Measurements from ENCODE around the gene ERI3.

The ERI3 gene, protein sequence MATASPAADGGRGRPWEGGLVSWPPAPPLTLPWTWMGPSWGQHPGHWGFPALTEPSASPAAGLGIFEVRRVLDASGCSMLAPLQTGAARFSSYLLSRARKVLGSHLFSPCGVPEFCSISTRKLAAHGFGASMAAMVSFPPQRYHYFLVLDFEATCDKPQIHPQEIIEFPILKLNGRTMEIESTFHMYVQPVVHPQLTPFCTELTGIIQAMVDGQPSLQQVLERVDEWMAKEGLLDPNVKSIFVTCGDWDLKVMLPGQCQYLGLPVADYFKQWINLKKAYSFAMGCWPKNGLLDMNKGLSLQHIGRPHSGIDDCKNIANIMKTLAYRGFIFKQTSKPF

DNA sequence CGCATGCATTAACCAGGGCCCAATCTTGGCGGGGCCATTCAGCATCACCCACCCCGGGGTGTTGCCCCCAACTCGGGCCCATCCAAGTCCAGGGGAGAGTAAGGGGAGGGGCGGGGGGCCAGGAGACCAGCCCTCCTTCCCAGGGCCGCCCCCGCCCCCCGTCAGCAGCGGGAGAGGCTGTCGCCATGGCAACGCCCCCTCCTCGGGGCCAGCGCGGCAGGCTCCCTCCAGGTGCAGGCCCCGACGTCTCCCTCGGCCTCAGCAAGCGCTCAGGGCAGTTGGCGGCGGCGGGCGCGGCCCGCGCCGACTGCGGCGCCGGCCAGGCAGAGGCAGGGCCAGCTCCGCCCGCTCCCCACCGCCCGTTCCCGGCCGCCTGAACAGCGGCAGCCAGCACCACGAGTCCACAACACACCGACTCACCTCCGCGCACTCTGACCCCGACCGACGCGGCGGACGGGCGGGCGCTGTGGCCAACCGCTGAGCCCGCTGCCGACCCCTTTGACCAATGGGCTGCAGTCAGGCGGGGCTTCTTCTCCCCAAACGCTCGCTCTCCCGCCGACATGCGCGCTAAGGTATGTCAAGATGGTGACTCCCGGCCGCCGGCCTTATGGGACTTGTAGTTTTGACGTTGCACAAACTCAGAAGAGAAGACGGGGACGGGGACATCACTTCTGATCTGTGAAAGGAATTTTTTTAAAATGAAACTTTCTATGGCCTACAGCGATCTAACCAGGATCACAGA lies at the start of gene ERI3:
TSS of gene ERI3 (minus strand) at position 418 of the 742 bp plus-strand sequence. CDS start at position 187, 231 bp downstream.
- peak; percentile 96 for DNase-seq

DNA sequence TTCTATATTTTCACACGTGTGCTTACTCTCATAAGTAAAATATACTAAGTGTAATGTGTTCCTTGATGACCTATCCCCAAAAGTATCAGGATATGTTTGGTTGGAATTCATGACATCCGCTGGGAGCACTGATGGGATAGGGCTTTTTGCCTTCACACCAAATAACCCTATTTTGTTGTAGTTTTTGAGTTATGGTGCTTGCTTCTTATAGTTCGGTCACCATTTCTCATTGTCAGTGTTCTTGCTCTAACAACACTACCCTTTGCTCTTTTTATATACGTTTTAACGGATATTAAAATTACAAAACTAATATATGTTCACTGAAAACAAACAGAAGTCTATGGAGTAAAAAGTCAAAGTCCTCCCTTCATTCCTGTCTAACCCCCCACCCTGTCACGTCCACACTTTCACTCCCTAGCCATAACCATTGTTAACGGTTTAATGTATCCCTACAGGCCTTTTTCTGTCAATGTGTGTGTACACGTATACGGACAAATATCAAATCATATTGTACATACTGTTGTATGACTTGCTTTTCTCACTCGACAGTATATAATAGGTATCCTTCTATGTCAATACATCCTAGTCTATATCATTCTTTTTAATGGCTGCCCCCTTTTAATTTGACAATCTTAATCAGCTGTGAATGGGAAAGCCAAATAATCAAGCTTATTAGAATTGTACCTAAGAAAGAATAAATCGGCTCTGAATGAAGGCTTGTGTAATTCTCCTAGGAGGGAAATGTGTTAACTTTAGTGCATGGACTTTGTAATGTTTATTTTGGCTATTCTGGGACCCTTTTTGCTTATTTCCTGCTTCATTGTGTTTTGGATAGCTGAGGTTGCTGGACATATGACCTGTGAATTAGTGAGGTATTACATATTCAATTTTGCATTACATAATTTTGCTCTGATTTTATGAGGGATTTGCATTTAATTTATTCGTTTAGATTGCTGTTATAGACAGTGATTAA lies 46.5 kb upstream of the ERI3 start:
- no peak for DNase-seq

DNA sequence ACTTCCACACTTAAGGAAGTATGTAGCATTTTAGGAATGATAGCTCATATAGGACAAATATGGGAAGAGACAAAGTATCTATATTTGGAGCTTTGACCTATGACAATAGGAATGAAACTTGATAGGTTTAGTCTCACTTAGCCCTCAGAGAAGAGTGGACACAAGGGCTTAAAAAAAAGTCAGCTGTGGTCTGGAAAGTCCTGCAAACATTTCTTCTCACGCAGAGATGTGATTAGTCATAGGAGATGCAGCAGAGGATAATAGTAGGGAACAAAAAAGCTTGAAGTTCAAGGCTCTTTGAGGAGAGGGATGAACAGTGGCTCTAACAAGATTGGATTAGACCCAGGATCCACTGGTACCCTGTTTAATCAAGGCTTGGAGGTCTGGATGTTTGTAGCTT lies 35.2 kb upstream of the ERI3 start:
- DNase-seq = no peak

DNA sequence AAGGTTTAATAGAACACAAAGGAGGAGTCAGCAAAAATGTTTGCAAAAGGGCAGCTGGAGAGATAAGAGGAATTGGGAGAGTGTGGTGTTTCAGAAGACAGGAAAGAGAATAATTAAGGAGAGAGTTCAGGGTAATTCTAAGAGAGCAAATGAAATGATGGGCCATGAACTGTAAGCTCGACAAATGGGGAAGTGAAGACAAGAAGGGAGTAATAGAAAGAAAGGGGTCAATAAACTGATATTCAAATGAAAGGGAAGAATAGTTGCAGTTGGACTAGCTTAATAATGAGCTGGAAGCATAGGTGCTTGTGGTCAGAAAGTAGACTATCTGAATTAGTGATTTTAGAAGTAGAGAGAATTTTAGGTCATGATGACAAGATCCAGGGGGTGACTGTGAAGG lies 34.4 kb upstream of the ERI3 start:
- no peak for DNase-seq

DNA sequence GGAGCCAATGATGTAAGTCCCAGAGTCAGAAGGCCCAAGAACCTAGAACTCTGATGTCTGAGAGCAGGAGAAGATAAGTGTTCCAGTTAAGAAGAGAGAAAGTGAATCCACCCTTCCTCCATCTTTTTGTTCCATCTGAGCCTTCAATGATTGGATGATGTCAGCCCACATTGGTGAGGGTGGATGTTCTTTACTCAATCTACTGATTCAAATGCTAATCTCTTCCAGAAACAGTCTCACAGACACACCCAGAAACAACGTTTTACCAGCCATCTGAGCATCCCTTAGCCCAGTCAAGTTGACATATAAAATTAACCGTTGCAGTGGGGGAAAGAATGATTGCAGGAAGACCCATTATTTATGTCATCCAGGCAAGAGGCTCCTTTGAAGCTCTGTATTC lies 33.5 kb upstream of the ERI3 start:
- DNase-seq = no peak

DNA sequence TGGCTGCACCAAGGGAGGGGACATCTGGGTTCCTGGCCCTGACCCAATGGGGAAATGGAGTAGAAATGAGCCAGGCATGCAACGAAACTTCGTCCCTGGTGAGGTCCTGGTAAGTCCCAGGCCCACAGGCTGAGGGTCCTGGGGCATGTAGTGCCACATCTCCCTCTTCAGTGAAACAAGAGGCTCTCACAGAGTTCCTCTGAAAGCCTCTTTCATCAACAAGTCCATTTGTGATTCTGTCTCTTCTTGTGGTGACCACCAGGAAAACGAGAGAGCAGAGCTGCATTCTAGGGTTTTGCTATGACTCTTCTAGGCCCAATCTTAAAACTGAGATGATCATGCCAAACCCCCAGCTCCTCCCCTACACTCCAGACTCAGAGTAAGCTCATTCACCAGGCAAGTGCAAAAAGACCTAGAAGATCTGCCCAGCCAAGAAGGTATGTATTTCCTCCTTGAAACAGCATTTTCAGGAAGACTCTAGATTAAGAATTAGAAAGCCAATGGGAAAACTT lies 25.7 kb upstream of the ERI3 start:
- no peak for DNase-seq

DNA sequence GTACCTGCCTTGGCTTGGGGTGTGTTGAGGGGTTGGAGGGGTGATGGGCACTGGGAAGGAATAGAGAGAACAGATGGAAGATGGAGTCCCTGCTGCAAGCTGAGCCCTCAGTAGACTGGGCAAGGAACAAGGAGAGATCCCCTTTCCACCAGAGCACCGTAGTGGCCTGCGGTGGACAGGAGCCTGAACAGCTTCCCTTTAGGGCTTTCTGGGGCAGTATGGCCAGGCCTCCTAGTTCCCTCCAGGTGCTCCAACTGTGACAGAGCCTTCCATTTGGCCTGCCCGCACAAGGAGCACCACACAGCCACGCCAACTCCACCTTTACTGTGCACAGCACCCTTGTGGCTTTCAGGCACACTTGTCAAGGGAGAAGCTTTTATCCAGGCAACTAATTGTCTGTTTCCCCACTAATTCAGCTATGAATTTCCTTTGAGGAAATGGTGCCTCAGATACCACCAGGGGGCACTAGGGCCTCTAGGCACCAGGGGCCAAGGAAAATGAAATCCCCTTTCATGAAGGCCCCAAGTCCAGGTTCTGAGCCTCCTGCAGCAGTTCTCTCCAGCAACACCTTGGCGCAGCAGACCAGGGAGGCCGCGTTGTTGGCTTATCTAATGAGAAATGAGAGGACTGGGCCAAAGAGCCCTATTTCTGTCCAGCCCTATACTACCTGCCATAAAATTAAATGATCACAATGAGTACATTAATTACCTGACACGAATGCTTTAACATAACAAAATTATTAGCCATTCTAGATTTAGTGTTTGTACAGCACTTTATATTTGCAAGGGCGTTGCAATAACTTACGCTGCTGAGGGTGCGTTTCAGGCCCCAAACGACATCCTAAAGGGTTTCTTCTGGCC lies 23.1 kb upstream of the ERI3 start:
- no peak for DNase-seq

DNA sequence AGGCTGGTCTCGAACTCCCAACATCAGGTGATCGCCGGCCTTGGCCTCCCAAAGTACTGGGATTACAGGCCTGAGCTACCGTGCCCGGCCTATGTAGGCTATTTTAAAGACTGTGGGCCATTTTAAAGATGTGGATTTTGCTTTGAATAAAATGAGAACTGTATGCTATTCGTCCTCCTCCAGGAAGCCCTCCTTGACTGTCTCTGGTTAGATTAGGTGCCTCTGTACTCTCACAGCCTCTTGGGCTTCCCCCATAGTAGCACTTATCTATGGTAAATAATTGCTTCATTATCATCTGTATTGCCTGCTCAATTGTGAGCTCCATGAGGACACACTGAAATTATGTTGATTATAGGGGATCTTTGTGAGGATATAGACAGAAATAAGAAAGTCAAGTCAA lies 20.5 kb upstream of the ERI3 start:
- no peak for DNase-seq

DNA sequence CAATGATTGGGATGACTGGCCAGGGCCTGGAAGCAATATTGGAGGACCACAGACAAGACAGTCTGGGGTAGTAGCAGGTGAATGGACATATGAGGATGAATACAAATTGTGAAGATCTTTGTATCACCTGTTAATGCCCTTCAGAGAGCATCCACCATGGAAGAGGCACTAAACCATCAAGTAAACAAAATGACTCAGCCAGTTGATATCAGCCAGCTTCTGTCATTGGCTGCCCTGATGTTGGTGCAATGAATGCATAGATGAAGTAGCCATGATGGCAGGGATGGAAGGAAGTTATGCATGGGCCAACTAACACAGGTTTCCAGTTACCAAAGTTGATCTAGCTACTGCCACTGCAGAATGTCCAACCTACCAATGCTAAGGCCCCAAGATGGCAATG lies 16.1 kb upstream of the ERI3 start:
- no peak for DNase-seq

DNA sequence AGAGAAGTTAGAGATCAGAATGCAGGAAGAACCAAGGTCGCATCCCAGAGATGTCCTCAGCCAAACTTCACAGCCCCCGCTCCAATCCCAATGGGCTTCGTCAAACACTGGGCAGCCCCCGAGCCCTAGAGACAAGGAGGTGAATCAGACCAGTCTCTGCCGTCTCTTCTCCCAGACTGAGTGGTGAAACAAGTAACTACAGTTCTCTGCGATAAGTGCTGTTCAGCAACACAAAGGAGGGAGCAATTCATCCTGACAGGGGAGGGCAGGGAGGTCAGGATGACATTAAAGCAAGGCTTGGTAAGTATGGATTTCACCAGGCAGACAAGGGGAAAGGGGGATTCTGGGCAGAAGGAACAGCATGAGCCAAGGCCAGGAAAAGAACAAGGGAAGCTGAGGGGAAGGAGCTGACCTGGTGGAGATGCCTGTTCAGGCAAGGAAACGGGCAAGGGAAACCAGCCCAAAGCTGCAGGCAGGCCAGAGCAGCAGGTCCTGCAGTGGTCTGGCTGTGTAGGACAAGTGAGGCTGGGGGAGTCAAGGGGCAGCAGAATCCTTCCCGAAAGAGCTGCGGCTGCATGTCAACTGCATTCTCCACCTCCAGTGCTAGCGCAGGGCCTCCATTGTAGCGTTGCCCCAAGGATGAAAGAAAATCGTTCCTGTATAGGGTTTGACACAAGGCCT lies 13.6 kb upstream of the ERI3 start:
- no peak for DNase-seq

DNA sequence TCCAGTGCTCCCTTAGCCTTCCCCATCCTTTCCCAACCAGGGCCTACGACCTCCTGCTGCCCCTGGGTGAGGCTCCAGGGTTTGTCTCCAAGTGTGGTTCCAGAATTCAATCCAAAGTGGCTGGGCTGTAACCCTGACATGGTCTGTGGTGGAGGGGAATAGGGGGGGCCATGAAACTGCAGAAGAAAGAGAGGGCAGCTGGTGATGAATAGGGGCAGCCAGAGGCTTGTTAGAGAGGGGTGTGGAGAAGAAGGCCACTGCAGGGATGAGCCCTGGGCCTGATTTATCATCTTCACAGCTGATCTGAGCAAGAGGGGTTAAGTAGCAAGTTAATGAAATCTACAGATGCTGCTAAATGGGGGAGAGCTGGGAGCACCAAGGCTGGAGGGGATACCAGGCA lies 12.9 kb upstream of the ERI3 start:
- DNase-seq = no peak

DNA sequence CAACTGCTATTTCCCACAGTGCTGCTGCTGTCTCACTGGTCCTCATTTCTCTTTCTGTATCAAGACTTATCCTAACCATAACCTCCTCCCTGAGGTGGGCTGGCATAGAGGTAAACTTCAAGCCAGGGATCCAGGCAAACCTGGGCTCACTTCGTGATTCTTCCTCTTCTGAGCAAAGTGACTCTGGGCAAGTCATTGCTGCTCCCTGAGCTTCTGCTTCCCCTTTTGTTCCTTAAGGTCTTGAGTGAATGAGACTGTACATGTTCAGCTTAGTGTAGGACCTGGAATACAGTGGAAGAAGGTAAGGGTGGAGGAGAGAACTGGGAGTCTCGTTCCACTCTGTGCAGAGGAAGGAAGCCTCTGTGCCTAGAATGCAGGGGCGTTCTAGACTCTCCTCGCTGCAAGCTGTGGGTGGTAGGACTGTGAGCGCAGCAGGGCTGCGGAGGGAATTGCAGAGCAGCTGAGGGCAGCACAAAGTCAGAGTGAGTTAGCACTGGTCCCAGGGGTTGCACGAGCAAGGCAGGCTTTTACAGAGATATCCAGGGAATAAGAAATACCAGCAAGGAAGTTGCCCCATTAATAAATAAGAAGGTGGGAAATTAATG lies 11.4 kb upstream of the ERI3 start:
- DNase-seq = no peak

DNA sequence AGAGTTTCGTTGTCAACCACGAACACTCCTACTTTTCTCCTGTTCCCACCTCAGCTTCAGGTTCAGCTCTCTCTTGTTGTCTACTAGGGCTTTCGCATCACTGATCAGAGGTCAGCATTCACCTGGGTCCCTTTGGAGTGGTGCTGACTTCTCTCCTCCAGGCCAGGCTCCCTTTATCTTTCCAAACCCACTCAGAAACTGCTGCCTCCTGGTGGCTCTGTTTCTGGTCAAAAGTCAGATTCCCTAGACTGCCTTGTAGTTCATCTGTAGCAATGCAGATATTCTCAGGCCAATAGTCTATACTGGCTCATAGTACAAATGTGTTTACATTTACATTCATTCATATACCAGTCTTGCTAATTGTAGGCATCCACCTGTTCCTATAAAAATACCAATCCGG lies 6.4 kb upstream of the ERI3 start:
- no peak for DNase-seq

DNA sequence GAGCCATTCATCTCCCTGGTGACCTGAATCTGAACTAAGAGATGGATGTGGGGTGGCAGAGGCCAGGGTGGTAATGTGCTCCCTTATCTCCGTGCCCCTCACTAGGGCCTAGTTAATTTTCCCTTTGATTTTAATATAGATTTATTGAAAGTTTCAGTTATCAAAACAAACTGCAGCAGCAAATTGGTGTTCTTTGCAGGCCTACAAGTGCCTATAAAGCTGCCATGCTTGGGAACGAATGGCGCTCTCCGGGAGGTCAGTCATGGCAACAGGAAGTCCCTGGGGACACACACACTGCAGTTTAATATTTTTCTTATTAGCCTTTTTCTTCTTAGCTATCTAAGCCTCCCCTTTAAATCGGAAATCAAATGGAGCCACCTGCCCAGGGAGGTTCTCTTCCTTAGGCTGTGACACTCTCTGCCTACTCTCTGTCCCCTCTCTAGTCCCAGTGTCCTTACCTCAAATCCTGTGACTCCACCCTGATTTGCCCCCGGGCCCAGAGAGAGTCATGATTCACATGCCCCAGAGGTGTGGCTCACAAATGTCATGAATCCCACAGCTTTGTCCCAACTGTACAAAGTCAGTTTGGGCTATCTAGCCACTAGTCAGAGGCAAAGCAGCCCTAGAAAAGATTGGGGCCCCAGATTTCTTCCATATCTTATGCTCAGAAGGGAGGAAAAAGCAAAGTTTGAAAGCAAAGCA lies 4.3 kb upstream of the ERI3 start:
- DNase-seq = no peak

DNA sequence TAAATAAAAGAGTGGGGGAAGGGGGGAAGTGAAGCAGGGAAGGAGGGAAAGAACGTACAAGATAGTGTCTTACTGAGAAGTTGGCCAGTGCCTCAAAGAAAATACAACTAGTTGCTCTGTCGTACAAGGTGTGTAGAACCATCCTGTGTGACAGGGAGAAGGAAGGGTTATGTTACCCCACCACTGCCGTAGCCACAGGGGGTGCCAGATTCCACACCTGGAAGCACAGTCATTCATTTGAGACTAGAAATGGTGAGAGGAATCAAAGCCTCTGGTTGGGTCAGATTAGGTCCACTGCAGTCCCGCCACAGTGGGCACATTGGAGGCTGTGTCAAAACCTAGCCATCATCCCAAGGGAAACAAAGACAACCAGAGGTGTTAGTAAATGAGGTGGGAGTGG lies 2.7 kb upstream of the ERI3 start:
- DNase-seq = no peak

DNA sequence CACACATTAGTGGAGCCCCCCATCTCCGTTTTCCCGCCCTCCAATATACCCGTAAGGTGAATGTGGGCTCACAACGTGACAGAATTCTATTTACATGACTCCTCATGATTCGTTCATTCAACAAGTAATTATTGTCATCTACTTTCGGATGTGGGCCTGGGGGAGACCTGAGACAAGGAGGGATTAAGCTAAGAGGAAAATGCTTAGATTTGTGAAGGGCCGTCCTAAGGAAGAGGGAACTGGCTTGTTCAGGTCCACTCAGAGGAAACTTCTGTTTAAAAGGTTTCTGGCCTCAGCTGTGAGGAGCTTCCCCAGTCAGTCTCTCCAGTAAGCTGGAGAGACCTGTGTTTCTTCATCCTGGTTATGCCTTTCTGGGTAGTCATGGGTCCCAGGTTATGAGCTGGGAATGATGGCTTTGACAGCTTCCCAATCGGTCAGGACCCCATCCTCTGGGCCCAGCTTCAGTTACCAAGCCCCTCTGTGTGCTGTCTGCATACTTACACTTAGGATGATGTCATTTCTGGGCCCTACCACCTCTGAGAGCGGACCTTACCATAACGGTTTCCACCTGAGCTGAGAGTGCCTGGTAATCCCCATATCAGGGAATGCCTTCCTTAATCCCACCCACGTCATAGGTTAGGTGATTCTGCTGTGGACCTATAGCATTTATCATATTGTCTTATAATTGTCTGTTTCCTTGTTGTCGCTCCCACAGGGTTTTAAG lies 687 bp upstream of the ERI3 start:
- DNase-seq = no peak

DNA sequence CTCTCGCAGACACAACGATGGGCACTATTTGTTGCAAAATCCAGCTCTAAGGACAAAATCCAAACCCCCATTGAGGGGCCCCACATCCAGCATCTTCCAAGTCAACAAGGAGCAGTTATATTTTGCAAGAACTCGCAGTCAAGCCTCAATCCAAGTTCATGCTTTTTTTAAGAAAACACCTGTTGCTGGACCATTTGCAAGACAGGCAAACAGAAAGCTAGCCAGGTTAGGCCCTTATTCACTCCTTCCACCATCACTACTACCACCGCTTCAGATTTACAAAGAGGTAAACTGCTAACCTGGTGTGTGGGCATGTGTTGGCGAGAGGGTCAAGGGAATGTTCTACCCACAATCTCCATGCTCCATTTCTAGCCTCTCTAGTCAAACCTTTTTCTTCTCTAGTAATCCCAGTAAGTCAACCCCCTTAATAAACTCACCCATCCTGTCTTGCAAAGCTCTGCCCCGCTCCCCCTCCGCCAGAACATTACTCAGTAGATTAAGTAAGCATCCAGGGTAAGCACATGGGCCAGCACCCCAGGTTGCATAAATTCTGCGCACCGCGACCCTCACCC lies 703 bp downstream of the ERI3 start:
- DNase-seq = no peak

DNA sequence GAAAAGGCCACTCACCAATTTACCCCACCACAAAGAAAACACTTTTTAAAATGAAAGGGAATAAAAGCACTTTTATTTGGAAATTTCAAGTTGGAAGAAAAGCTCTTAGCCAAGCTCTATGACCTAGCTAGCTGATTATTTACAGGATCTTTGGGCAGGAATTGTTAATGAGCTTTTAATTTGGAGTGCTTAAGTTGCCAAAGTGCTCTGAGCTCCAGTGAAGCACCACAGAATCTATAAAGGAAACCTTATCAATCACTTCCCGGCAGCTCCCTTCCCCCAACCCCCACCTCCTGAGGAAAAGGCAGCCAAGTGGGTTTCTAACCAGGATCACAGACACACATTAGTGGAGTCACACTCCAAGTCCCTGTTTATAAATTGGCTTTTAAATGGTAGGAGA lies 1.5 kb downstream of the ERI3 start:
- DNase-seq = no peak

DNA sequence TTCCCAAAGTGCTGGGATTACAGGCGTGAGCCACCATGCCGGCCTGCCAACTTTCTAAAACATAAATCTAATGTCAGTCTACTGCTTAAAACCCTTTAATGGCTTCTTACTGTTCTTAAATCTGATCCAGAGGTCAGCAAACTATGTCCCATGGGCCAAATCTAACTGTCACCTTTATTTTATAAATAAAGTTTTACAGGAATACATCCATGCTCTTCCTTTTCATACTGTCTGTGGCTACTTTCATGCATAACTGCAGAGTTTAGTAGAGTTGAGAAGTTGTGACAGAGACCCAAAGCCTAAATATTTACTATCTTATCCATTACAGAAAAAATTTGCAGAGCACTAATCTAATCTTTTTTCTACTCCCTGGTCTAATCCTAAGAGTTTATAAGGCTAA lies 3.8 kb downstream of the ERI3 start:
- no peak for DNase-seq
